SK-N-SH (cell line): ENCODE measurements around the gene RARS2. TPM values are rescaled to one million over a fixed set of nuclear protein-coding genes. Genes with fewer than 3 reads are reported as not detected.

Source experiments
- CTCF ChIA-PET: fragments of 300-600, 350-600 bp; formaldehyde crosslinking; extraction: SDS; loops from one replicate; lab custom pipeline; 2021; lab: Yijun Ruan, JAX
- POLR2A ChIA-PET: fragments of 350-600 bp; sonication (Branson Sonifier 250); formaldehyde crosslinking; extraction: SDS; loops from one replicate; lab custom pipeline; 2020; ENCODE audit warnings: antibody characterized with exemption, inconsistent platforms; lab: Yijun Ruan, JAX
- DNase-seq: peaks from one replicate; pipeline ENCODE4 v3.0.0; 2012
- H2AFZ ChIP-seq: fragments of 200-600 bp; sonication (generic); 2 replicates; pipeline ENCODE4 v1.8.1; 2016; ENCODE audit warnings: antibody characterized with exemption, mild to moderate bottlenecking, low read depth
- H3F3A ChIP-seq: fragments of 200-600 bp; sonication (generic); replicated peaks from 2 replicates; pipeline ENCODE3; 2016; ENCODE audit warnings: antibody characterized with exemption, mild to moderate bottlenecking; ENCODE audit not compliant: insufficient read depth
- H3K27ac ChIP-seq, 2 experiments: fragments of 200-500 bp in 1 of 2; fragments of 200-600 bp in 1 of 2; sonication (Bioruptor generic) in 1 of 2; sonication (generic), shearing (Covaris generic) in 1 of 2; 2 replicates each; pipeline versions ENCODE4 v1.5.1 to v1.6.1; 2014 to 2016; ENCODE audit warnings: low read depth in 2 of 2, inconsistent platforms in 1 of 2, low read length in 1 of 2, mild to moderate bottlenecking in 1 of 2, mixed read lengths in 1 of 2
- H3K27me3 ChIP-seq: fragments of 200-600 bp; sonication (generic), shearing (Covaris generic); 2 replicates; pipeline ENCODE4 v1.6.1; 2016; ENCODE audit warnings: mixed run types; ENCODE audit not compliant: insufficient read depth
- H3K36me3 ChIP-seq, 2 experiments: fragments of 200-500 bp in 1 of 2; fragments of 200-600 bp in 1 of 2; sonication (Bioruptor generic) in 1 of 2; sonication (generic) in 1 of 2; replicated peaks in 1 of 2; 2 replicates each; pipeline versions ENCODE3 to v1.5.1; 2014 to 2016; ENCODE audit warnings: low read length in 1 of 2, mild to moderate bottlenecking in 1 of 2; ENCODE audit not compliant: insufficient read depth in 2 of 2, control insufficient read depth in 1 of 2
- H3K4me1 ChIP-seq, 2 experiments: fragments of 200-500 bp in 1 of 2; fragments of 200-600 bp in 1 of 2; sonication (Bioruptor generic) in 1 of 2; sonication (generic), shearing (Covaris generic) in 1 of 2; 2 replicates each; pipeline versions ENCODE4 v1.5.1 to v1.6.1; 2014 to 2016; ENCODE audit warnings: low read depth in 1 of 2, low read length in 1 of 2, mixed run types in 1 of 2; ENCODE audit not compliant: insufficient read depth in 2 of 2, control insufficient read depth in 1 of 2
- H3K4me2 ChIP-seq: fragments of 200-600 bp; sonication (generic), shearing (Covaris generic); 2 replicates; pipeline ENCODE4 v1.6.1; 2017; ENCODE audit warnings: mixed run types
- H3K4me3 ChIP-seq, 2 experiments: fragments of 200-500 bp in 1 of 2; fragments of 200-600 bp in 1 of 2; sonication (Bioruptor generic) in 1 of 2; sonication (generic), shearing (Covaris generic) in 1 of 2; 2 replicates each; pipeline versions ENCODE4 v1.5.1 to v1.8.1; 2014 to 2016; ENCODE audit warnings: low read depth in 2 of 2, inconsistent platforms in 1 of 2, low read length in 1 of 2, mild to moderate bottlenecking in 1 of 2, mixed read lengths in 1 of 2, moderate library complexity in 1 of 2
- H3K79me2 ChIP-seq: fragments of 200-600 bp; sonication (generic); 2 replicates; pipeline ENCODE4 v1.8.1; 2017; ENCODE audit warnings: mild to moderate bottlenecking; ENCODE audit not compliant: insufficient read depth
- H3K9ac ChIP-seq: fragments of 200-600 bp; sonication (generic); 2 replicates; pipeline ENCODE4 v1.6.1; 2017; ENCODE audit warnings: mixed run types
- H3K9me2 ChIP-seq: fragments of 200-600 bp; sonication (generic); 2 replicates; pipeline ENCODE4 v1.6.1; 2017; ENCODE audit warnings: mixed run types
- H3K9me3 ChIP-seq: fragments of 200-600 bp; sonication (generic); 2 replicates; pipeline ENCODE4 v1.6.1; 2017; ENCODE audit warnings: mixed run types, mild to moderate bottlenecking, moderate library complexity
- H4K20me1 ChIP-seq: fragments of 200-600 bp; sonication (generic); 2 replicates; pipeline ENCODE4 v1.6.1; 2017; ENCODE audit warnings: mild to moderate bottlenecking, mixed run types; ENCODE audit not compliant: insufficient read depth
- EP300 ChIP-seq, 2 experiments: IDR thresholded peaks; 2 replicates each; pipeline versions ENCODE4 v1.4.0 to v1.6.1; 2012; ENCODE audit warnings: borderline replicate concordance in 1 of 2, low read depth in 1 of 2, low read length in 1 of 2
- EZH2phosphoT487 ChIP-seq: fragments of 200-600 bp; sonication (generic); IDR thresholded peaks from 2 replicates; pipeline ENCODE4 v1.6.1; 2017; ENCODE audit warnings: low read depth, mixed run types, mild to moderate bottlenecking, antibody characterized with exemption, moderate library complexity, borderline replicate concordance
- FOSL2 ChIP-seq: IDR thresholded peaks from 2 replicates; pipeline ENCODE4 v1.4.0; 2012; ENCODE audit warnings: low read depth, mild to moderate bottlenecking, moderate library complexity, borderline replicate concordance
- GATA2 ChIP-seq: sonication (generic); formaldehyde crosslinking; IDR thresholded peaks from 2 replicates; pipeline ENCODE4 v1.5.0; 2020; ENCODE audit warnings: mild to moderate bottlenecking, missing genetic modification reagents
- MEF2A ChIP-seq: IDR thresholded peaks from 2 replicates; pipeline ENCODE4 v1.4.0; 2012; ENCODE audit warnings: low read depth, borderline replicate concordance
- NRF1 ChIP-seq: IDR thresholded peaks from 2 replicates; pipeline ENCODE4 v1.6.1; 2012; ENCODE audit warnings: low read depth, mild to moderate bottlenecking, low read length
- RCOR1 ChIP-seq: fragments of 150-350 bp; IDR thresholded peaks from 2 replicates; pipeline ENCODE4 v1.6.1; 2017; ENCODE audit warnings: antibody characterized with exemption, low read length
- RXRA ChIP-seq: IDR thresholded peaks from 2 replicates; pipeline ENCODE4 v1.4.0; 2012; ENCODE audit warnings: low read depth, mild to moderate bottlenecking, borderline replicate concordance
- SMC3 ChIP-seq: IDR thresholded peaks from 2 replicates; pipeline ENCODE4 v1.6.1; 2012; ENCODE audit warnings: low read depth, low read length, improper control_type of control experiment
- TAF1 ChIP-seq: IDR thresholded peaks from 2 replicates; pipeline ENCODE4 v1.6.1; 2012; ENCODE audit warnings: low read depth, mild to moderate bottlenecking, low read length, moderate library complexity, borderline replicate concordance
- TCF12 ChIP-seq: IDR thresholded peaks from 2 replicates; pipeline ENCODE4 v1.4.0; 2012
- USF2 ChIP-seq: fragments of 150-350 bp; IDR thresholded peaks from 2 replicates; pipeline ENCODE4 v1.6.1; 2017; ENCODE audit warnings: antibody characterized with exemption, low read length, low read depth, borderline replicate concordance
- ZBTB33 ChIP-seq: IDR thresholded peaks from 2 replicates; pipeline ENCODE4 v1.4.0; 2012; ENCODE audit warnings: low read depth, borderline replicate concordance
- WGBS: methylation state at CpG from one replicate; pipeline ENCODE4 v1.1.6; 2017; ENCODE audit warnings: low lambda C conversion rate; 5-methylcytosine and 5-hydroxymethylcytosine counted together
- polyA plus RNA-seq, 3 experiments: library from polyadenylated mRNA; depleted of rRNA; stranded (reverse); fragments of >200 nt; gene quantifications; 2 replicates each; pipeline ENCODE4 v1.2.3, GENCODE V29; 2012
- TF ChIP-seq, protein P1 (sequence below): IDR thresholded peaks from 2 replicates; pipeline ENCODE4 v1.4.0; 2012; ENCODE audit warnings: low read depth
- TF ChIP-seq, protein P2 (sequence below): IDR thresholded peaks from 2 replicates; pipeline ENCODE4 v1.4.0; 2012; ENCODE audit warnings: low read depth, borderline replicate concordance
- TF ChIP-seq, protein P3 (sequence below): IDR thresholded peaks from 2 replicates; pipeline ENCODE4; 2012
- TF ChIP-seq, protein P4 (sequence below): fragments of 150-350 bp; IDR thresholded peaks from 2 replicates; pipeline ENCODE4 v1.6.1; 2016; ENCODE audit warnings: mild to moderate bottlenecking, low read depth, low read length

The RARS2 gene
- polyA plus RNA-seq, 1 of the 3 experiments (the other 2 are of a cell fraction), result 7.9 TPM

DNA sequence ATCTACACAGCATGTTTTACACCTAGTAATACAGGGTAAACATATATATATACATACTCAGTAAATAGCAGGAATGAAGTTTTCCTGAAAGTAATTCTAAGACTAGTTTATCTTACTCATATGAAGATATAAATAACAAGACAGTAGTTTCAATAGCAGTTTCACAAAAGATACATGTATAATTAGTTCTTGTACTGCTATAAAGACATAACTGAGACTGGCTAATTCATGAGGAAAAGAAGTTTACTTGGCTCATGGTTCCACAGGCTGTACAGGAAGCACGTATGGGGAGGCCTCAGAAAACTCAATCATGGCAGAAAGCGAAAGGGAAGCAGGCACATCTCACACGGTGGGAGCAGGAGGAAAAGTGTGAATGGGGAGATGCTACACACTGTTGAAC lies 16.9 kb downstream of the RARS2 start:
- no peak overlapping the region for H3K27ac ChIP-seq
- H3K9me2 ChIP-seq, result no peaks in the 10 kb centered on the region
- no peak for DNase-seq
- no peaks in the 10 kb centered on the region; a peak in 1 of 4 replicates for H3K4me1 ChIP-seq
- POLR2A ChIA-PET, result no interaction called here
- H3K9ac ChIP-seq, result no peak overlapping the region
- no peak overlapping the region for H3K4me3 ChIP-seq
- H2AFZ ChIP-seq, result no peak overlapping the region
- TF ChIP-seq FOSL2, result no peak
- no peak for TF ChIP-seq ZBTB33
- TF ChIP-seq EZH2phosphoT487, result no peak
- no peak for TF ChIP-seq TCF12
- CTCF ChIA-PET, result interaction anchor here (0.7 kb wide), 1 partner anchor 12 kb away, joined by 3 read pairs; no protein-coding TSS in a partner anchor
- no peaks in the 10 kb centered on the region for H3K9me3 ChIP-seq
- peaks cover 11 to 17% of the 10 kb centered on the region in 2 experiments for H3K36me3 ChIP-seq
- H3F3A ChIP-seq, result no peaks in the 10 kb centered on the region
- 95% methylated on average over 3 of the region's 3 CpGs for WGBS
- H3K27me3 ChIP-seq, result no peaks in the 10 kb centered on the region
- no peak overlapping the region for H3K4me2 ChIP-seq
- H3K79me2 ChIP-seq, result peaks cover 98% of the 10 kb centered on the region
- H4K20me1 ChIP-seq, result peaks cover 43% of the 10 kb centered on the region

- H2AFZ ChIP-seq, result no peak overlapping the region
- H3K4me2 ChIP-seq, result no peak overlapping the region
- 82% methylated on average over 4 of the region's 4 CpGs for WGBS
- H4K20me1 ChIP-seq, result peaks cover 38% of the 10 kb centered on the region
- H3K9me2 ChIP-seq, result no peaks in the 10 kb centered on the region
- H3K79me2 ChIP-seq, result peaks cover 90% of the 10 kb centered on the region
- H3K9ac ChIP-seq, result no peak overlapping the region
- no peaks in the 10 kb centered on the region for H3F3A ChIP-seq
- H3K4me1 ChIP-seq, result no peaks in the 10 kb centered on the region; a peak in 1 of 4 replicates
- H3K27me3 ChIP-seq, result no peaks in the 10 kb centered on the region
- no peak for DNase-seq
- H3K36me3 ChIP-seq, result peaks cover 10 to 14% of the 10 kb centered on the region in 2 experiments
- no peak overlapping the region for H3K4me3 ChIP-seq
- ChIA-PET POLR2A (no interaction called here), CTCF (no interaction called here)
- H3K27ac ChIP-seq, result no peak overlapping the region
- H3K9me3 ChIP-seq, result no peaks in the 10 kb centered on the region
- TF ChIP-seq NRF1, result no peak
- TF ChIP-seq, protein P1, sequence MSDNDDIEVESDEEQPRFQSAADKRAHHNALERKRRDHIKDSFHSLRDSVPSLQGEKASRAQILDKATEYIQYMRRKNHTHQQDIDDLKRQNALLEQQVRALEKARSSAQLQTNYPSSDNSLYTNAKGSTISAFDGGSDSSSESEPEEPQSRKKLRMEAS, result no peak
- TF ChIP-seq MEF2A, result no peak
- no peak for TF ChIP-seq TAF1
- no peak for TF ChIP-seq GATA2
- no peak for TF ChIP-seq EP300 (IDR thresholded peaks at IDR 0.05; ENCODE audit: borderline replicate concordance in 1 of 2, low read depth in 1 of 2, low read length in 1 of 2)
- no peak for TF ChIP-seq FOSL2
- no peak for TF ChIP-seq RXRA
- TF ChIP-seq USF2, result no peak
- no peak for TF ChIP-seq SMC3
- TF ChIP-seq, protein P2, sequence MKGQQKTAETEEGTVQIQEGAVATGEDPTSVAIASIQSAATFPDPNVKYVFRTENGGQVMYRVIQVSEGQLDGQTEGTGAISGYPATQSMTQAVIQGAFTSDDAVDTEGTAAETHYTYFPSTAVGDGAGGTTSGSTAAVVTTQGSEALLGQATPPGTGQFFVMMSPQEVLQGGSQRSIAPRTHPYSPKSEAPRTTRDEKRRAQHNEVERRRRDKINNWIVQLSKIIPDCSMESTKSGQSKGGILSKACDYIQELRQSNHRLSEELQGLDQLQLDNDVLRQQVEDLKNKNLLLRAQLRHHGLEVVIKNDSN, result no peak
- no peak for TF ChIP-seq RCOR1
- TF ChIP-seq, protein P3, sequence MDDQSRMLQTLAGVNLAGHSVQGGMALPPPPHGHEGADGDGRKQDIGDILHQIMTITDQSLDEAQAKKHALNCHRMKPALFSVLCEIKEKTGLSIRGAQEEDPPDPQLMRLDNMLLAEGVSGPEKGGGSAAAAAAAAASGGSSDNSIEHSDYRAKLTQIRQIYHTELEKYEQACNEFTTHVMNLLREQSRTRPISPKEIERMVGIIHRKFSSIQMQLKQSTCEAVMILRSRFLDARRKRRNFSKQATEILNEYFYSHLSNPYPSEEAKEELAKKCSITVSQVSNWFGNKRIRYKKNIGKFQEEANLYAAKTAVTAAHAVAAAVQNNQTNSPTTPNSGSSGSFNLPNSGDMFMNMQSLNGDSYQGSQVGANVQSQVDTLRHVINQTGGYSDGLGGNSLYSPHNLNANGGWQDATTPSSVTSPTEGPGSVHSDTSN, result no peak
- no peak for TF ChIP-seq TCF12
- TF ChIP-seq, protein P4, sequence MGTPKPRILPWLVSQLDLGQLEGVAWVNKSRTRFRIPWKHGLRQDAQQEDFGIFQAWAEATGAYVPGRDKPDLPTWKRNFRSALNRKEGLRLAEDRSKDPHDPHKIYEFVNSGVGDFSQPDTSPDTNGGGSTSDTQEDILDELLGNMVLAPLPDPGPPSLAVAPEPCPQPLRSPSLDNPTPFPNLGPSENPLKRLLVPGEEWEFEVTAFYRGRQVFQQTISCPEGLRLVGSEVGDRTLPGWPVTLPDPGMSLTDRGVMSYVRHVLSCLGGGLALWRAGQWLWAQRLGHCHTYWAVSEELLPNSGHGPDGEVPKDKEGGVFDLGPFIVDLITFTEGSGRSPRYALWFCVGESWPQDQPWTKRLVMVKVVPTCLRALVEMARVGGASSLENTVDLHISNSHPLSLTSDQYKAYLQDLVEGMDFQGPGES, result no peak
- no peak for TF ChIP-seq ZBTB33
- TF ChIP-seq EZH2phosphoT487, result no peak
Measured at GRCh38 chr6:87572021-87572420, 17.8 kb downstream of the RARS2 start.
